Neural progenitor cell (in vitro differentiated cells): ENCODE results near the gene PLD6. TPM values are rescaled to one million over a fixed set of nuclear protein-coding genes. Genes with fewer than 3 reads are reported as not detected.

Source experiments
- DNase-seq: peaks from one replicate; pipeline ENCODE4 v3.0.0-alpha.2; 2016; ENCODE audit warnings: low spot score
- H2AFZ ChIP-seq: fragments of 200-600 bp; sonication (generic); replicated peaks from 2 replicates; pipeline ENCODE4 v1.6.1; 2016; ENCODE audit warnings: antibody characterized with exemption
- H3F3A ChIP-seq: fragments of 200-600 bp; sonication (generic); 2 replicates; pipeline ENCODE4 v1.6.1; 2016; ENCODE audit warnings: antibody characterized with exemption, low read depth
- H3K27ac ChIP-seq: fragments of 200-600 bp; sonication (generic); 2 replicates; pipeline ENCODE4 v1.5.1; 2016; ENCODE audit warnings: mild to moderate bottlenecking
- H3K27me3 ChIP-seq: fragments of 200-600 bp; sonication (generic); 2 replicates; pipeline ENCODE4 v1.6.1; 2016; ENCODE audit warnings: mild to moderate bottlenecking, moderate library complexity
- H3K36me3 ChIP-seq: fragments of 200-600 bp; sonication (generic); 2 replicates; pipeline ENCODE4 v1.5.1; 2016
- H3K4me1 ChIP-seq: fragments of 200-600 bp; sonication (generic); 2 replicates; pipeline ENCODE4 v1.6.1; 2016; ENCODE audit warnings: mixed run types
- H3K4me2 ChIP-seq: fragments of 200-600 bp; sonication (generic); 2 replicates; pipeline ENCODE4 v1.6.1; 2016
- H3K4me3 ChIP-seq: fragments of 200-600 bp; sonication (generic); 2 replicates; pipeline ENCODE4 v1.5.1; 2016
- H3K79me2 ChIP-seq: fragments of 200-600 bp; sonication (generic); 2 replicates; pipeline ENCODE4 v1.6.1; 2016; ENCODE audit warnings: low read depth
- H3K9ac ChIP-seq: fragments of 200-600 bp; sonication (generic); 2 replicates; pipeline ENCODE4 v1.6.1; 2016
- H3K9me3 ChIP-seq: fragments of 200-600 bp; sonication (generic); 2 replicates; pipeline ENCODE4 v1.5.1; 2016; ENCODE audit warnings: low read depth
- H4K20me1 ChIP-seq: fragments of 200-600 bp; sonication (generic); 2 replicates; pipeline ENCODE4 v1.6.1; 2016; ENCODE audit warnings: low read depth
- H3K27ac Mint-ChIP-seq: 3 replicates; pipeline ENCODE4 v1.8.0; 2021; ENCODE audit warnings: mixed read lengths
- H3K27me3 Mint-ChIP-seq: 2 replicates; pipeline ENCODE4 v1.8.0; 2022; ENCODE audit warnings: low read depth, mild to moderate bottlenecking, inconsistent platforms, moderate library complexity, mixed read lengths; ENCODE audit not compliant: insufficient read depth
- H3K36me3 Mint-ChIP-seq: 3 replicates; pipeline ENCODE4 v1.8.0; 2021; ENCODE audit warnings: mixed read lengths
- H3K4me1 Mint-ChIP-seq: 3 replicates; pipeline ENCODE4 v1.8.0; 2021; ENCODE audit warnings: mixed read lengths
- H3K4me3 Mint-ChIP-seq: 3 replicates; pipeline ENCODE4 v1.8.0; 2021; ENCODE audit warnings: mild to moderate bottlenecking, moderate library complexity, mixed read lengths
- H3K9me3 Mint-ChIP-seq: 3 replicates; pipeline ENCODE4 v1.8.0; 2020; ENCODE audit warnings: mixed read lengths
- CTCF ChIP-seq: fragments of 200-600 bp; sonication (generic); IDR thresholded peaks from 2 replicates; pipeline ENCODE4 v1.5.1; 2017; ENCODE audit warnings: antibody characterized with exemption, mild to moderate bottlenecking
- EZH2 ChIP-seq: fragments of 200-600 bp; sonication (generic); IDR thresholded peaks from 2 replicates; pipeline ENCODE4 v1.6.1; 2017; ENCODE audit warnings: antibody characterized with exemption, mild to moderate bottlenecking, moderate library complexity
- EZH2phosphoT487 ChIP-seq: fragments of 200-600 bp; sonication (generic); IDR thresholded peaks from 2 replicates; pipeline ENCODE4 v1.6.1; 2017; ENCODE audit warnings: antibody characterized with exemption
- total RNA-seq: library from RNA; depleted of rRNA; stranded (reverse); fragments of >200 nt; gene quantifications from 2 replicates; pipeline ENCODE4 v1.2.3, GENCODE V29; 2015; ENCODE audit warnings: low replicate concordance

Gene PLD6
- total RNA-seq, 1 donor from 2014 or later: 1.2 TPM

GRCh38 chr17:17171186-17171585, 34.9 kb downstream of the PLD6 start:
- Histone ChIP-seq H3K9ac (no peak overlapping the region), H3K27me3 (no peaks in the 10 kb centered on the region), H3K9me3 (no peaks in the 10 kb centered on the region), H3F3A (no peaks in the 10 kb centered on the region), H3K36me3 (no peaks in the 10 kb centered on the region), H3K4me2 (no peak overlapping the region), H3K27ac (no peak overlapping the region), H3K4me3 (no peak overlapping the region), H3K79me2 (no peaks in the 10 kb centered on the region), H4K20me1 (no peaks in the 10 kb centered on the region), H3K4me1 (no peaks in the 10 kb centered on the region), H2AFZ (no peak overlapping the region)
- Mint-ChIP-seq H3K27me3 (peaks cover 5% of the 10 kb centered on the region), H3K27ac (no peak overlapping the region), H3K36me3 (peaks cover 25% of the 10 kb centered on the region), H3K9me3 (no peaks in the 10 kb centered on the region), H3K4me3 (no peak overlapping the region), H3K4me1 (no peaks in the 10 kb centered on the region)
- no peak for DNase-seq
- no peak for TF ChIP-seq EZH2phosphoT487
- no peak for TF ChIP-seq CTCF
- no peak for TF ChIP-seq EZH2

- Histone ChIP-seq H2AFZ (no peak overlapping the region), H3K27ac (no peak overlapping the region), H3K4me1 (no peaks in the 10 kb centered on the region), H3K4me3 (no peak overlapping the region), H3K9ac (no peak overlapping the region), H3K36me3 (no peaks in the 10 kb centered on the region), H3K27me3 (no peaks in the 10 kb centered on the region), H3K9me3 (no peaks in the 10 kb centered on the region), H4K20me1 (no peaks in the 10 kb centered on the region), H3K79me2 (no peaks in the 10 kb centered on the region), H3K4me2 (no peak overlapping the region), H3F3A (no peaks in the 10 kb centered on the region)
- no peaks in the 10 kb centered on the region for H3K9me3 Mint-ChIP-seq
- TF ChIP-seq EZH2phosphoT487 (no peak), EZH2 (no peak), CTCF (no peak)
- no peaks in the 10 kb centered on the region for H3K4me1 Mint-ChIP-seq
- DNase-seq: no peak
- peaks cover 5% of the 10 kb centered on the region for H3K27me3 Mint-ChIP-seq
- no peak overlapping the region for H3K27ac Mint-ChIP-seq
- no peak overlapping the region for H3K4me3 Mint-ChIP-seq
- H3K36me3 Mint-ChIP-seq: peaks cover 24% of the 10 kb centered on the region
Observed at GRCh38 chr17:17170346-17170985, 35.7 kb downstream of the PLD6 start.

GRCh38 chr17:17169396-17169795, 36.7 kb downstream of the PLD6 start:
- no peak for TF ChIP-seq EZH2phosphoT487
- no peak for TF ChIP-seq CTCF
- no peak for TF ChIP-seq EZH2
- H3K27ac Mint-ChIP-seq: no peak overlapping the region
- peaks cover 4% of the 10 kb centered on the region for H3K27me3 Mint-ChIP-seq
- H3K27ac ChIP-seq: no peak overlapping the region
- no peaks in the 10 kb centered on the region for H3K4me1 ChIP-seq
- H3K9ac ChIP-seq: no peak overlapping the region
- H3K4me3 ChIP-seq: no peak overlapping the region
- H3K4me3 Mint-ChIP-seq: no peak overlapping the region
- no peaks in the 10 kb centered on the region for H3K9me3 ChIP-seq
- H3K36me3 Mint-ChIP-seq: peaks cover 26% of the 10 kb centered on the region
- H3K27me3 ChIP-seq: no peaks in the 10 kb centered on the region
- H3F3A ChIP-seq: no peaks in the 10 kb centered on the region
- no peaks in the 10 kb centered on the region for H3K9me3 Mint-ChIP-seq
- no peaks in the 10 kb centered on the region for H3K79me2 ChIP-seq
- no peak overlapping the region for H2AFZ ChIP-seq
- no peaks in the 10 kb centered on the region for H3K36me3 ChIP-seq
- no peaks in the 10 kb centered on the region for H3K4me1 Mint-ChIP-seq
- no peak overlapping the region for H3K4me2 ChIP-seq
- DNase-seq: no peak
- H4K20me1 ChIP-seq: no peaks in the 10 kb centered on the region
